SJSA1 (cell line): ENCODE results near the gene TSSK3. TPM values are rescaled to one million over a fixed set of nuclear protein-coding genes. Genes with fewer than 3 reads are reported as not detected.
"Not testable (repeated sequence)": the region's sequence is repeated elsewhere in the genome, so short reads cannot be mapped to it uniquely, and the experiment has no call there.

Source experiments
- DNase-seq, 2 experiments: peaks; one replicate each; pipeline ENCODE4 v3.0.0-alpha.2; 2015 to 2020; ENCODE audit warnings: low spot score in 2 of 2, low read depth in 1 of 2
- H3K27ac ChIP-seq: fragments of 250-450 bp; sonication (Bioruptor Pico); 2 replicates; pipeline ENCODE4 v1.5.1; 2020; ENCODE audit warnings: mild to moderate bottlenecking, moderate library complexity
- H3K27me3 ChIP-seq: fragments of 250-450 bp; sonication (Bioruptor Pico); replicated peaks from 2 replicates; pipeline ENCODE4 v1.5.1; 2020; ENCODE audit warnings: mild to moderate bottlenecking, moderate library complexity
- H3K36me3 ChIP-seq: fragments of 250-450 bp; sonication (Bioruptor Pico); 2 replicates; pipeline ENCODE4 v1.5.1; 2020; ENCODE audit warnings: mild to moderate bottlenecking
- H3K4me1 ChIP-seq: fragments of 250-450 bp; sonication (Bioruptor Pico); replicated peaks from 2 replicates; pipeline ENCODE4 v1.6.1; 2021; ENCODE audit warnings: mild to moderate bottlenecking
- H3K4me3 ChIP-seq: fragments of 250-450 bp; sonication (Bioruptor Pico); 2 replicates; pipeline ENCODE4 v1.5.1; 2020; ENCODE audit warnings: mild to moderate bottlenecking
- H3K9me3 ChIP-seq: fragments of 250-450 bp; sonication (Bioruptor Pico); replicated peaks from 2 replicates; pipeline ENCODE4 v1.5.1; 2020; ENCODE audit warnings: mild to moderate bottlenecking
- total RNA-seq: library from RNA; depleted of rRNA; stranded (reverse); fragments of >200 nt; shearing (Covaris generic); gene quantifications from 2 replicates; pipeline ENCODE4 v1.2.3, GENCODE V29; 2014

The TSSK3 gene
- total RNA-seq, 1 experiment from 2014 or later: not detected

DNA sequence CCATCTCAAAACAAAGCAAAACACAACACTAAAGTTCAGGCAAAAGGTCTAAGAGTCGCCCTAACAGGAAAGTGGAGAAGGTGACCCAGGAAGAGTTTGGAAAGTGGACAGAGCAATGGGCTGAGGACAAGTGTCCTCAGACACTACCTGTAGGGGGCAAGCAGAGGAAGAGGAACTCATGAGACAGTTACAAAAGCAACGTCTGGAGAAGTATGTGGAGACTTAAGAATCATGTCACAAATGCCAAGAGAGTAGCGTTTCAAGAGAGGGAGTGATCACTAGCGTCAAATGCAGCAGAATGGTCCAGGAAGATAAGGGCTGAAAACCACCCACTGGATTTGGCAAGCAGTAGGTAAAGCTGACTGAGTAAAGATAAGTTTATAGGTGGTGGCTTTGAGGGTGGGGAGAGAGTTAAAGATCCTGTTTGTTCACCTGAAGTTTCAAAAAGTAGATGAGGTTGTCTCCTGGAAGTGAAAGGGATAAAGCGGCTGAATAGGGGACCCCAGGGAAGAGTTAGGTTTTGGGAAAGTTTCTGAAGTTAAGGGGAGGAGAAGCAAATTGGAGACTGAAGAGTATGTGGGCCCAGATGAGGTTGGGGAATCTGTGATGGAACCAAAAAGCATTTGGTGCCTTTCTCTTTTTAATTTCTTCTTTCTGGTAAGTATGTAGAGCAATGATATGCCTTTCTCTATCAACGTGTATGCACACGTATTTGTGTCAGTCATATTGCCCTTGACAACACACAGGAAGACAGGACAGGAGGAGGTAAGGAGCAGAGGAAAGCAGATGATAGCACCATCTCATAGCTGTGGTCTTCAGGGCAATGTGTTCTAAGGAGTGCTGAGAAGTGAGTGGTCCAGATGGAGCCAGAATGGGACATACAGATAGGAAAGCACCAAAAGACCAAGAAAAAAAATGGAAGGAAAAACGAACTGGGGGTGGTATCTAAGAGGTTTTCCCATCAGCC lies 28.8 kb downstream of the TSSK3 start:
- no peak overlapping the region for H3K4me3 ChIP-seq
- no peak overlapping the region for H3K27ac ChIP-seq
- no peaks in the 10 kb centered on the region for H3K27me3 ChIP-seq
- H3K9me3 ChIP-seq: no peaks in the 10 kb centered on the region
- DNase-seq: no peak
- peaks cover 16% of the 10 kb centered on the region for H3K4me1 ChIP-seq
- peaks cover 67% of the 10 kb centered on the region for H3K36me3 ChIP-seq

DNA sequence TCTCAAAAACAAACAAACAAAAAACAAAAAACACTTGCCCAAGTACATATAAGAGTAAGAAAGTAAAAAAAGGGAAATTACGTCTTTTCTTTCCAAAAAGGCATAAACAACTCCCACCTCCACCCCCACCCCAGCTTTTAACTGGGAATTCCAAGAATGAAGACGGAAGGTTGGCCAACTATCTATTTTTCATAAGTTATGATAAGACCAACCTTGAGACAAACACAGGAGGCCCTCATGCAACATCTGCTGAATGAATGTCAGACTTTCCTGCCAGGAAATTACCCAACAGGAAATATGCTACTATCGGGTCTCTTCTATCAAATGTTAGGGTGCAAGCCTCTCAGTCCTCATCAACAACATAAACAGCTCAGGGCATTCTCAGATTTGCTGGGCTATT lies 30.0 kb downstream of the TSSK3 start:
- DNase-seq: no peak
- Histone ChIP-seq H3K36me3 (peaks cover 57% of the 10 kb centered on the region), H3K4me3 (no peak overlapping the region), H3K27ac (no peak overlapping the region), H3K9me3 (no peaks in the 10 kb centered on the region), H3K4me1 (peaks cover 16% of the 10 kb centered on the region), H3K27me3 (no peaks in the 10 kb centered on the region)

DNA sequence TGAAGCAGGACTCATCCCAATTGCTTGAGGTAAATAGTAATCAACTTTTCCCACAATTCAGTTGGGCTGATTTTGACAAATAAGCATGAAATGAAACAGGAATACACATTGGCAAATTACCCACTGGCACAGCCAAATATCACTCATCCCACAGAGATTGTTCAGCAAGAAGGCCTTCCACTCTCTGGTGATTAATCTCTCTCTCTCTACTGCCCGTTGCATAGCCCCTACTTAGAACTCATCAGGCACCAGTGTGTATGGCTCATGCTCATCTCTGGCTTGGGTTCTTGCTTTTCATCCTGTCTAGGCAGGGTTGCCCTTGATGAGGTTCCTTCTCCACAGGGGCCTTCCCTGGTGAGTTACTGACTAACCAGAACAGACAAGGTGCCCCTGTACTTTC lies 30.8 kb downstream of the TSSK3 start:
- Histone ChIP-seq H3K4me3 (peak overlapping the region; percentile 74; the same call in 1 of the 2 replicates), H3K4me1 (peaks cover 16% of the 10 kb centered on the region), H3K36me3 (peaks cover 49% of the 10 kb centered on the region), H3K9me3 (no peaks in the 10 kb centered on the region), H3K27ac (no peak overlapping the region), H3K27me3 (no peaks in the 10 kb centered on the region)
- DNase-seq: no peak

DNA sequence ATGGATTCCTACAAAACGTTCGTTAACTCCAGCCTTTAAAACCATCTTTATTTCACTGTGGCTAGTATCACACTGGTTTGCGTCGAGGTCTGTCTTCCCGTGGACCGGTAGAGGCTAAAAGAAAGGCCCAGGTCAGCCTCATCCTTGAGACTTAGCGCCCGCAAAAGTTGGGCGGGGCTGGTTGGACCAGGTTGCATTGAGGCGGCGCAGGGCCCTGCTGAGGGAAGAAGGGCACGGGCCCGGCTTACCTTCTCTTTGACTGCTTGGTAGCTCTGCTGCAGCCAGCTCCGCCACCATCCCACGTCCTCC lies 31.4 kb downstream of the TSSK3 start:
- Histone ChIP-seq H3K27ac (peak overlapping the region; percentile 78), H3K4me1 (peaks cover 16% of the 10 kb centered on the region), H3K4me3 (peak overlapping the region; percentile 74), H3K27me3 (no peaks in the 10 kb centered on the region), H3K36me3 (peaks cover 44% of the 10 kb centered on the region), H3K9me3 (no peaks in the 10 kb centered on the region)
- DNase-seq: peak in 1 of 2 experiments; percentile 48

DNA sequence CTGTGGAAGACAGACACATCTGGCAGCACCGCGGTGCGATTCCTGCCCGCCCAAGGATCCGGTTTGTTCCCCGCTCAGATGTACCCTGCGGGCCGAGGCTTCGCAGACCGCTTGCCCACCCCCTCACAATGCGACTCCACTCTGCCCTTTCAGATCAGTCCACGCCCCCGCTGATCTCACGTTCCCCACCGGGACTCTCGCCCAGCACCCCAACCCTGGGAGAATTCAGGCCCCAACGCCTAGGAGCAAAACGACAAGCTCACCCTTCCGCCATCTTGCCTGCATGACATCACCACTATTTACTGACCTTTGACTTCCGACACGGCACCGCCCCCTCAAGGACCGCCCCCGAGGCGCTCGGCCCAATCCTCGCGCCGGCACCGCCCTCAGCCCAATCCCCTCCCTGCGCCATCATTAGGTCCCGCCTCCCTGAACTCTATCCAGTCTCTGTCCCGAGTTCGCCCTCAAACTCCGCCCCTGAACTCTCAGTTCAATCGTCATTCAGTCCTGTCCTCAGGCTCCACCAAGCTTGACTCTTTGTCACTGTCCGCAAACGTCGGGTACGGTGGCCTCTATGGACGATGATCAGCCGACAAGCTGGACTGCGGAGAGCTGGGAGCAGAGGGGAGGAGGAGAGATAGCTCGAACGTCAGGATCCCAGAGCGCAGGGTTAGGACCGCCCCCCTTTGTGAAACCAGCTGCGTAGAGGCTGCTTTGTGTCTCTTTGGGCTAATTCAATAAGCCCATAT lies 32.0 kb downstream of the TSSK3 start, which contains the start of gene BSDC1:
Gene BSDC1, minus strand, starts transcription at position 301 of the 749 bp plus-strand sequence. Its CDS starts 27 bp downstream, at position 274.
- peak within 1 kb of the TSS; percentile 74 for H3K4me3 ChIP-seq
- peaks cover 16% of the 10 kb centered on the region for H3K4me1 ChIP-seq
- no peaks in the 10 kb centered on the region for H3K9me3 ChIP-seq
- H3K36me3 ChIP-seq: peaks cover 41% of the 10 kb centered on the region
- DNase-seq: peak; percentile 97 to 99
- no peaks in the 10 kb centered on the region for H3K27me3 ChIP-seq
- H3K27ac ChIP-seq: peak within 1 kb of the TSS; percentile 78

DNA sequence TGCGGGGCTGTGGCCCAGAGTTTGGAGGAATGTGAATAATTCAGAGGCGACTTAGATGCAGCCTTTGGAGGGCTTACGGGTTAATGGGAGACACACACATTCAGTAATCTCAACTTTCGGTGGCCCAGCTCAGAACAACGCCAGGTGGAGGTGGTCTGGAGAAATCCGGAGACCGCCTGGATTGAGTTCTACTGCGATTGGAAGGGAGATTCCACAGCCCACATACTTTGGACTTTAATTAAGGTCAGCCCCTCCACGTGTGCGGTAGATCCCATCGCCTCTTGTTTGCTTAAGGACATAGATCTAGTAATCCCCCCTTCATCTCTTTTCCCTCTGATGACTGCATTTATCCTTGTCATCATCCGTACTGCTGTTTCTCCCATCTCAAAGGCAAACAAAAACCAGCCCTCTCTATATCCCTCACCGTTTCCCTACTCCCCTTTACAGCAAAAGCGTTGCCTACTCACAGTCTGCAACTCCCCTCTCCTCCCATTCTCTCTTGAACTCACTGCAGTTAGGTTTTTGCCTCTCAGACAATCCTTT lies 32.6 kb downstream of the TSSK3 start:
- H3K4me3 ChIP-seq: peak overlapping the region; percentile 74
- peaks cover 16% of the 10 kb centered on the region for H3K4me1 ChIP-seq
- peaks cover 37% of the 10 kb centered on the region for H3K36me3 ChIP-seq
- no peaks in the 10 kb centered on the region for H3K27me3 ChIP-seq
- H3K9me3 ChIP-seq: no peaks in the 10 kb centered on the region
- no peak for DNase-seq
- H3K27ac ChIP-seq: peak overlapping the region; percentile 20

DNA sequence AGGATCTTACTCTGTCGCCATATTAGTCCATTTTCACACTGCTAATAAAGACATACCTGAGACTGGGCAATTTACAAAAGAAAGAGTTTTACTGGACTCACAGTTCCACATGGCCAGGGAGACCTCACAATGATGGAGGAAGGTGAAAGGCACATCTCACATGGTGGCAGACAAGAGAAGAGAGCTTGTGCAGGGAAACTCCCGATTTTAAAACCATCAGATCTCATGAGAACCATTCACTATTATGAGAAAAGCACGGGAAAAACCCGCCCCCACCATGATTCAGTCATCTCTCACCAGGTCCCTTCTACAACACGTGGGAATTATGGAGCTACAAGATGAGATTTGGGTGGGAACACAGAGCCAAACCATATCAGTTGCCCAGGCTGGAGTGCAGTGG lies 34.2 kb downstream of the TSSK3 start:
- not testable (repeated sequence) for DNase-seq, H3K9me3 ChIP-seq, H3K27me3 ChIP-seq, H3K27ac ChIP-seq, H3K4me3 ChIP-seq
- Histone ChIP-seq H3K36me3 (peaks cover 21% of the 10 kb centered on the region), H3K4me1 (peaks cover 20% of the 10 kb centered on the region)

DNA sequence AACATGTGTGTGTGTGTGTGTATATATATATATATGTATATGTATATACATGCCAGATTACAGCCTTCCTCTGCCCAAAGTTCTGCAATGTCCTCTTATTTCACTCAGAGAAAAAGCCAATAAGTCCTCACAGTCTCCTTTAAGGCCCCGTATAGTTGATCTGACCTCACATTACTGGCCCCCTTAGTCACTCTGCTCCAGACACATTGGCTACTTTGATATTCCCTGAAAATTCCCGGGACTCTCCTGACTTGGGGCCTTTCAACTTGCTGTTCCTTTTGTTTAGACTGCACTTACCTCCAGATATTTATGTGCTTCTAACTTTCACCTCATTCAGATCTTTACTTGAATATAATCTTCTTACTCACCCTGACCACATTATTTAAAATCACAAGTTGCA lies 36.1 kb downstream of the TSSK3 start:
- DNase-seq: peak in 1 of 2 experiments; percentile 23
- Histone ChIP-seq H3K27ac (no peak overlapping the region), H3K9me3 (no peaks in the 10 kb centered on the region), H3K4me3 (no peak overlapping the region), H3K4me1 (peaks cover 15% of the 10 kb centered on the region), H3K27me3 (no peaks in the 10 kb centered on the region), H3K36me3 (peaks cover 7% of the 10 kb centered on the region)

DNA sequence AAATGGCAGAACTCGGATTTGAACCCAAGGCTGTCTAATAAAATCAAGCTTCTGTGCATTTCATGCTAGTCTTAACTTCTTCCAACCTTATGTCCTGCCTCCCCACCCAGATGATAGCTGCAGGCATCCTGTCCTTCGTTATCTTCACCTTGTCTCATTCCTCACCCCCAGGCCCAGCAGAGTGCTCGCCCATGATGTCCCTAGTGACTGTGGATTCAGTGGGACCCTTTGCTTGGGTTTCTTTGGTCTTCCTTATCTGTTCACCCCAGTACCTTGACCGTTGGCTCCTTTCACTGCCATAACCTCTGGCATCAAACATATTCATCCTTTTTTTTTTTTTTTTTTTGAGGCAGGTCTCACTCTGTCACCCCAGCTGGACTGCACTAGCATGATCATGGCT lies 37.5 kb downstream of the TSSK3 start:
- no peak overlapping the region for H3K27ac ChIP-seq
- H3K4me3 ChIP-seq: no peak overlapping the region
- peaks cover 11% of the 10 kb centered on the region for H3K4me1 ChIP-seq
- H3K36me3 ChIP-seq: no peaks in the 10 kb centered on the region
- no peak for DNase-seq
- H3K9me3 ChIP-seq: no peaks in the 10 kb centered on the region
- H3K27me3 ChIP-seq: no peaks in the 10 kb centered on the region

DNA sequence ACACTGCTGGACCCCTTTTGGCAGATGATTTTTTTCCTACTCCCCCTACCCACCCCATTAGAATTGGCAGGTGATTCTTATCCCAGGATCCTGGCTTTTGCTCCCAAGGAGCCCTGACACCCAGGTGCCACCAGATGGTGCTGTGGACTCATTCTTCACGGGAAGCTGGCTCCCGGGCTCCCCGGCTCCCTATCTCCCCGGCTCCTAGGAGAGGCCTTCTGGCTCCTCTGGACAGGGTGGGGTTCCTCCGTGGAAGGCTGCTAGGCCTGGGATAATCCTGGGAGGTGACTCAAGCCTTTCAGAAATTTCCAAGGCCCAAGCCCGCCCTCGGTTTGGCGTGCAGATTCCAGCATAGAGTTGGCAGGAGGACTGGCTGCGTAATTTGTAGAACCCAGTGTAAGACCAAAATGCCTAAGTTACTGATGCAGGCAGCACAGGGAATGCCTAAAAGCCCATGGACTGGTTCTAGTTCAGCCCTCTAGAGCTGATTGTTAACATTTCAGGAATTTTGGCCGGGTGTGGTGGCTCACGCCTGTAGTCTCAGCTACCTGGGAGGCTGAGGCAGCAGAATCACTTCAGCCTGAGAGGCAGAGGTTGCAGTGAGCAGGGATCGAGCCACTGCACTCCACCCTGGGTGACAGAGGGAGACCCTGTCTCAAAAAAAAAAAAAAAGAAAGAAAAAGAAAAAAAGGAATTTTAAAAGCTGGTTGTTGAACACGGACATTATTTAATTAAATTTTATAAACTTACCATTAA lies 38.7 kb downstream of the TSSK3 start:
- peak; percentile 70 to 87 for DNase-seq
- Histone ChIP-seq H3K27ac (no peak overlapping the region), H3K27me3 (no peaks in the 10 kb centered on the region), H3K4me1 (peaks cover 4% of the 10 kb centered on the region; the same call in 1 of the 2 replicates), H3K36me3 (no peaks in the 10 kb centered on the region), H3K9me3 (no peaks in the 10 kb centered on the region), H3K4me3 (no peak overlapping the region)

DNA sequence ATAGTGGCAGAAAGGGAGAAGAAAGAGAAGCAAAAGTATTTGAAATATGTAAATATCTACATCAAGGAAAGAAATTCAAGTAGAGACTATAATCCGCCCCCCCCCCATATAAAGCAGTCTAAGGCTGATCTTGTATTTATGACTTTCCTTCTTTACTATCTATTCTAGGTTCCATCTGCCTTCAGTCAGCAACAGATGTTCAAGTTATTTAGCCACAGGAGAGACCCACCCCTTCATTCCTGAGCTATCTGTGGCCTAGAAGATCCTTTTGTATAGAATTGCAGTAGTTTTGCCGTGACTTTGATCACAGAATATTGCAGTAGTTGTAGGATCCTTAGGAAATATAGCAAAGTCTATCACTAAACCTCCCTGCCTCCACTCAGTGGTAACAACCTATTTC lies 42.6 kb downstream of the TSSK3 start:
- Histone ChIP-seq H3K9me3 (no peaks in the 10 kb centered on the region), H3K27ac (no peak overlapping the region), H3K27me3 (no peaks in the 10 kb centered on the region), H3K4me1 (0 out of 2 replicates have a peak, but pooled peaks cover 4% of the 10 kb centered on the region), H3K36me3 (no peaks in the 10 kb centered on the region), H3K4me3 (no peak overlapping the region)
- DNase-seq: peak in 1 of 2 experiments; percentile 12

DNA sequence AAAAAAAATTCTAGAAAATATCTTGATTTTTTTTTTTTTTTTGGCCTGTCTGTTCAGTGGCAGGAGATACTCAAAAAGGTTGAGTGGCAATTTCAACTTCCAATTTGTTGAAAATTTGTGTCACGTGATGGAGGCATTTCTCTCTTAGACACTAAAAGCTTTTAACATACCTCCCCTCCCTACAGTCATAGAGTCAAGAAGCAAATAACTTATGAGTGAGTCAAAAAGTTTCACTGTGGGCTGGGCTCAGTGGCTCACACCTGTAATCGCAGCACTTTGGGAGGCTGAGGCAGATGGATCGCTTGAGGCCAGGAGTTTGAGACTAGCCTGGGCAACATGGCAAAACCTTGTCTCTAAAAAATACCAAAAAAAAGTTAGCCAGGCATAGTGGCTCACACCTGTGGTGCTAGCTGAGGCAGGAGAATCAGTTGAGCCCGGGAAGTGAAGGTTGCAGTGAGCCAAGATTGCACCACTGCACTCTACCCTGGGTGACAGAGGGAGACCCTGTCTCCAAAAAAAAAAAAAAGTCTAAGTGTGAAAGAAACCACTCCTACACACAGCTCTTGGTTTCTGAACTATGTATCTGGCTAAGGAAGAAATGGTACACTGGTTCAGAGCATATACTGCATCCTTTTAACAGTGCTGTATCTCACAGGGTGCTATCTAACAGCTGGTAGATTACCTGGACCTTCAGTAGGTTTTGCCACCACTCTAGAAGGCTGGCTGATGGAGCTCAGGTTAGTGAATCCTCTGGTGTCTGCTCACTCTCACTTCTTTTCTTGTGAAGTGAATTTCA lies 43.5 kb downstream of the TSSK3 start:
- Histone ChIP-seq H3K27ac (no peak overlapping the region), H3K36me3 (no peaks in the 10 kb centered on the region), H3K4me1 (0 out of 2 replicates have a peak, but pooled peaks cover 4% of the 10 kb centered on the region)

More for the DNA sequence above, 43.5 kb downstream of the TSSK3 start:
- no peak overlapping the region for H3K4me3 ChIP-seq
- no peak for DNase-seq
- H3K9me3 ChIP-seq: no peaks in the 10 kb centered on the region
- no peaks in the 10 kb centered on the region for H3K27me3 ChIP-seq
